CD1c-positive myeloid dendritic cell (primary cell): Measurements from ENCODE around the gene VWA2.

Experiments
- DNase-seq: peaks from one replicate; pipeline ENCODE4 v3.0.0-alpha.2; 2016; ENCODE audit errors: extremely low spot score

VWA2 gene

DNA sequence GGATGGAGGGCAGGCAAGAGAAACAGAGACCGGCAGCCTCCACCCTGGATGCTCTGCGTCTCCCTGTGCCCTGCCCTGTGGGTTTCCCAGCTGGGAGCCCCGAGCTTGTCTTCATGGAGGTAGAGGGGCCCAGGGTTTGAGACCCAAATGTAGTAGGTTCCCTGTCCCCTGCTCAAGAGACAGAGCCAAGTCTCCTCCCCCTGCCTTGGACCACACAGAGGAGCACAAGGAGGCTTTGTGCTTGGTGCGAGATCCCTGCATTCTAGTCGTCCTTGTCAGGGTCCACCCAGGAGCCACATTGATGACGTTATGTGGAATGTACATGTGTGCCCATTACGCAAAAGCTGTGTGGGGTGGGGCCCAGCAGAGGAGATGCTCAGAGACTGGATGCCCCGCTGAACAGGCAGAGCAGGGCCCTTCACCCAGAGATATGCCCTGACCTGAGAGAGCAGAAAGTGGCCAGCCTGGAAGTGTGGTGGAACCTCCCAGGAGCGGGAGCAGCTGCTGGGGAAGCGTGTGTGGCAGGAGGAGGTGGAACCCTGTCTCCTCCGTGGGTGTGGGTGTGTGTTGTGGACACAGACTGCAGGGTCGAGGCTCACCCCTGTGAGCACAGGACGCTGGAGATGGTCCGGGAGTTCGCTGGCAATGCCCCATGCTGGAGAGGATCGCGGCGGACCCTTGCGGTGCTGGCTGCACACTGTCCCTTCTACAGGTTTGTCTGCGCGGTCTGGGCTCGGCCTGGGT is 39.3 kb downstream of the VWA2 start:
- no peak for DNase-seq

DNA sequence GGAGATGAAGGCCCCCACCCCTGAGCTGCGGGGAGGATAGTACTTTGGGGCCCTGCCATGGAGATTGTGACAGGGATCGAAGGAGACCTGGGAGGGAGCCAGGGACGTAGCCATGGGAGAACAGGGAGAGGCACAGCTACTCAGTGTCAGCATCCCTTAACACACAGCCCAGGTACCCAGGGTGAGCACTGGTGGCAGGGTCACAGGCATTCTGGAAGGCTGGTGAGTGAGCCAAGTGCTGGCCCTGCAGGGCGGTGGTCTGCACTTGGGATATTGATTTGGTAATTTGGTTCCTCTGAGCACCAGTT is 39.8 kb downstream of the VWA2 start:
- DNase-seq: no peak

DNA sequence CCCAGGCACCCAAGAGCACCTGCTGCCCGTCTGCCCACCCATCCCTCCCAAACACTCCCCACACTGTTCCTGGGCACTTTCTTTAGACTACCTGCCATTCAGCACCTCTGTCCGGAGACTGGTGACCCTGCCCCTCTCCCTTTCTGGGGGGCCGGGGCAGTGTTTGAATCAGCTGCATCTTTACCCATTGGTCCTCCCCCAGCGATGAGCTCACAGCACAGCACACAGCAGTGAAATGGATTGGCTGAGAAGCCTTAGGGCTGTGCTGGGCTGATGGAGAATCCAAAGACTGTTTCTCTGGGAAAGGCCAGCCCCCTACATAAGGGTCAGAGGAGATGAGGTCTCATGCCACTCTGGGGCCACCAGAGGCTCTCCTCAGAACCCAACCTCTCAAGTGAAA is 40.2 kb downstream of the VWA2 start:
- no peak for DNase-seq

DNA sequence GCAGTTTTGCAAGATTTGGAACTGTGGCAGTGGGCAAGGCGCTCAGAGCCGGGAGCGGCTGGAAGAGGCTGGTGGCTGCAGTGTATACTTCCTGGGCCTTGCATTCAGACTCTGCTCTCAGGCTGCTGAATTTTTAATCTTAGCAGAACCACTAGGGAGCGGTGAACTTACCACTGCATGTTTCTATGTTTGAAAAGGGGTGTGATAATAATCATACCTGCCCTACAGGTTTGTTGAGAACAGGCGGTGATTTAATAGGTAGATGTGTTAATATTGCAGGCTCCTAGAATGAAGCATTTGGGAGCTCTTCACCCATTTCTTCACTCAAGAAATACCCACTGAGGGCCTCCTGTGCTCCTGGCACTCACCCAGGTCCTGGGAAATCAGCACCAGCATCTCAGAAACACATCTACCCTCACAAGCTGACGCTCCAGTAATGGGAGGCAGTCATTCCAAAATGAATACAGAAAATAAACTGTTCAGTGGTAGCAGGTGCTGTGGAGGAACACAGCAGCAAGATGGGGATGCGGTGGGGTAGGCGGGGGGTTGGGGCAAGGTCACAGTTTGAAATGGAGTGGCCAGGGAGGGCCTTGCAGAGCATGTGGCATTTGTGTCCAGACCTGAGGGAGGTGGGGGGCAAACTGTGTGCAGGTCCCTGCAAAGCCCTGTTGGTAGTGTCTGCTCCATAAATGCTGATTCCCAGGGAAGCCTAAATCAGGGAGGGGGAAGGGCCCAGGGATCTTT is 41.0 kb downstream of the VWA2 start:
- DNase-seq: no peak

DNA sequence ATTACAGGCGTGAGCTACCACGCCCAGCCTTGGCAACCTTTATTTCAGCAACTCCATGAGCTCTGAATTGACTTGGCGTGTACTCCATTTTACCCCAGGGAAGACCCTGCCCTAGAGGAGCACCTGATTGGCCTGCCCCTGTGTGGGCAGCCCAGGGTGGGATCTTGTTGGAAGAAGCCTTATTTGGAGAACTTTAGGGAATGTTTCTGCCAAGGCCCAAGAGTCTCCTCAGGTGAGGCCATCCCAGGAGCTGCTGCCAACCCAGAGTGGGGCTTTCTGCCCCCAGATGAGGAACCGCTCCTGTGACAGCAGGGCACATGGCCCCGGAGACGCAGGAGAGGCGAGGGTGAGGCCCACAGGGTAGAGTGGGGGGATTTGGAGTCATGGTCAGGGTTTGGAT is 42.0 kb downstream of the VWA2 start:
- no peak for DNase-seq

DNA sequence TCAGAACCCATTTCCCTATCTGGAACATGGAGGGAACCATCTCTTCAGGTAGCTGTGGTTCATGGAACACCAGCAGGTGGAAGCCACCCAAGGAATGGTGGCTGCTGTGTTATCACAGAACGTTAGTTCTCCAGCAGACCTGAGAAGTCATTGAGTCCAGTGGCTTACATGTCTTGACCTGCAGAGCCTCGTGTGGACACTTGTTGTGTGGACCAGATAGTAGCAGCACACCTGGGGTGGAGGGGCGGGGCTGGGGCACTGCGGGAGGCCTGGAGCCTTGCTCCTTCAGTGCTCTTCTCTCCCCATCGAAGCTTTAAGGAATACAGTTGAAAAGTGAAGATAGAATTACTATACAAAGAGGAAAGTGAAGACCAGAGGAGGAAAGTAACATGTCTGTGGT is 42.4 kb downstream of the VWA2 start:
- DNase-seq: no peak

DNA sequence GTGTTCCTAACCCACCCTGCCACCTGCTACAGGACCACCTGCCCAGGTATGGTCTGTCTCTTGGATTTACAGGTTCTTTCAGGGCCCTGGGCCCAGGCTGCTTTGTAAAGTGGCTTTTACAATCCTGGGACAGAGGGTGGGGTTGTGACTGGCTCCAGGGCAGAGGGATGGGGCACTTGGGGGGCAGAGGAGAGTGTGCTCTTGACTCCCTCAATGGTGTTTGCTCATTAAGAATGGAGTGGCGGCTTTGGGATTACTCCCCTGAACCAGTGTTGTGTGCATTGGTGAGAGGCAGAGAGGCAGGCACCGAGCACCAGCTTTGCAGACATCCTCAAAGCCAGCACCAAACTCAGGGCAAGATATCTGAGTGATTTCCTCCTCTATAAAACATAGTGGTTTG is 43.5 kb downstream of the VWA2 start:
- DNase-seq: no peak

DNA sequence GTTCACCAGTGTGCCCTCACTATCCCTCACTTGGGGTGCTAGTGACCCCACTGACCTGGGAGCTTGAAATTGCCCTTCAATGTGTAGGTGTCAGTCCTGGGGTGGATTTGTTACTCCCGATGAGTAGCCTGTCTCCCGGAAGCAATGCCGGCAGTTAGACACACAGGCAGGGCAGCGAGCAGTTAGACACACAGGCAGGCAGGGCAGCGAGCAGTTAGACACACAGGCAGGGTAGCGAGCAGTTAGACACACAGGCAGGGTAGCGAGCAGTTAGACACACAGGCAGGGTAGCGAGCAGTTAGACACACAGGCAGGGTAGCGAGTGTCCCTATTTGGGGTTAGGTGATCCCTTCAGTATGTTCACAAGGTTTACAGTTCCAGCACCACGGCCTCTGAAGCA is 44.0 kb downstream of the VWA2 start:
- DNase-seq: no peak

DNA sequence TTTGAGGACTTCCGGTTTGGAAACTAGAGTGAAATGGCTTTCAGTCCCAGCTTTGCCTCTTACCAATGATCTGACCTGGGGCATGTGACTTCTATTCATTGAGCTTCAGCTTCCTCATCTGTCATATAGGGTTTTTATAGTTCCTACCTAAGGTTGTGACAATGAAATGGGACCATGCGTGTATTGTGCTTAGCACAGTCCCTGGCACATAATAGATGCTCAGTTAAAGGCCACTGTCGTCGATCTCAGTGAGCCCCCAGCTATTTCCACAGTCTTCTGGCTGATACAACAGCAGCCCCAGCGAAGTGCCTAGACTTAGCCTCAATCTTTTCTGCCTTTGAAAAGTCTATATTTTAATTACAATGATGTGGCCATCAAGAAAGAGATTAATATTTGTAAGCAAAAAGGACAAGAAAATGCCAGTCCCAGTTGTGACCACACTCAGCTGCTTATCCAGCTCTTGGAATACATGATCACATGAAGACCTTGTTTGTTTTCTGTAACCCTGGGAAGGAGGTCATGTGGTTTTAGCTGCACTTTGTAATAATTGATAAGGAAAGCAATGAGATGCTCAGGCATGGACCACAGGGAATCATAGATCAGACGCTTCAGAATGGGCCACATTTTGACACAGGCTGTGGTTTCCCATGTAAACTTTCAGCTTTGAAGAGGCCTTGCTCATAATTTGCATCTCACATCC is 44.6 kb downstream of the VWA2 start:
- DNase-seq: no peak

DNA sequence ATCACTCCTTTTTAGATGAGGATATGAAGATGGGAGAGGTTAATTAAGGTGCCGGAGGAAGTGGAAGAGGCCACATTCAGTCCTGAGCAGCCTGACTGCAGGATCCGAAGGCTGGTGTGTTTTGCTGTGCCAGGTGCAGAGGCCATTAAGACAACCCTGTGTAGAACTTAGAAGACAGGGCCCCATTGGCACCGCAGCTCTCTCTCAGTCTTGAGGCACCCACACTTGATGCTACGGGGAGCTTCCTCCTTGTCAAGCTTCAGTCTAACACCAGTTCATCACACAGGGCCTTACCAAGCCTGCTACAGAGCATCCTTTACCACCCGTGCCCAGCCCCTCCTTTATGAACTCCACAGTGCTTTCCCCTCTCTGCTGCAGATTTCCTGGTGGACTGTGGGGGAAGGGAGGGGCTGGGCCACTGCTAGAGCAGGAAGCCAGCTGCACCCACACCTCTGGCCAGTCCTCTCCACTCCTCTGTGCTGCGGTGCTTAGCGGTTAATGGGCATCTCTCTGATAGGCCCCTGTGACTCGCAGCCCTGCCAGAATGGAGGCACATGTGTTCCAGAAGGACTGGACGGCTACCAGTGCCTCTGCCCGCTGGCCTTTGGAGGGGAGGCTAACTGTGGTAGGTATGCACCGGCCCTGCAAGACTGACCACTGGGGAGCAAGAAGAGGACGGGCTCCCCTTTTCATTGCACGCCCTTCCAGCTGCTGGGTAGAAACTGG is 45.5 kb downstream of the VWA2 start:
- no peak for DNase-seq

DNA sequence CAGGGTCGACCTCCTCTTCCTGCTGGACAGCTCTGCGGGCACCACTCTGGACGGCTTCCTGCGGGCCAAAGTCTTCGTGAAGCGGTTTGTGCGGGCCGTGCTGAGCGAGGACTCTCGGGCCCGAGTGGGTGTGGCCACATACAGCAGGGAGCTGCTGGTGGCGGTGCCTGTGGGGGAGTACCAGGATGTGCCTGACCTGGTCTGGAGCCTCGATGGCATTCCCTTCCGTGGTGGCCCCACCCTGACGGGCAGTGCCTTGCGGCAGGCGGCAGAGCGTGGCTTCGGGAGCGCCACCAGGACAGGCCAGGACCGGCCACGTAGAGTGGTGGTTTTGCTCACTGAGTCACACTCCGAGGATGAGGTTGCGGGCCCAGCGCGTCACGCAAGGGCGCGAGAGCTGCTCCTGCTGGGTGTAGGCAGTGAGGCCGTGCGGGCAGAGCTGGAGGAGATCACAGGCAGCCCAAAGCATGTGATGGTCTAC is 46.9 kb downstream of the VWA2 start:
- no peak for DNase-seq

DNA sequence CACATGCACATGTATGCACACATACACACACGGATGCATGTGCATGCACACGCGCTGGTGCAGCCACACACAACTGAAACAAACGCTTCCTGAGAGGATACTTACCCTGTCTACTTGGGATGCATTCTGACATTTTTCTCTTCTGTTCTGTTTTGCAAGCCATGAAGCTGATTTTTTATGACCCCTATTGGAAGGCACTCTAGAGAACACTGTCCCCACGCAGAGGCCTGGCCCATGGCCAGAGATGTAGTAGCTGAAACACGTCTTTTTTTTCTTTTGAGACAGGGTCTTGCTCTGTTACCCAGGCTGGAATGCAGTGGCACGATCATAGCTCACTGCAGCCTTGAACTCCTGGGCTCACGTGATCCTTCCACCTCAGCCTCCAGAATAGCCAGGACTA is 47.9 kb downstream of the VWA2 start:
- no peak for DNase-seq

DNA sequence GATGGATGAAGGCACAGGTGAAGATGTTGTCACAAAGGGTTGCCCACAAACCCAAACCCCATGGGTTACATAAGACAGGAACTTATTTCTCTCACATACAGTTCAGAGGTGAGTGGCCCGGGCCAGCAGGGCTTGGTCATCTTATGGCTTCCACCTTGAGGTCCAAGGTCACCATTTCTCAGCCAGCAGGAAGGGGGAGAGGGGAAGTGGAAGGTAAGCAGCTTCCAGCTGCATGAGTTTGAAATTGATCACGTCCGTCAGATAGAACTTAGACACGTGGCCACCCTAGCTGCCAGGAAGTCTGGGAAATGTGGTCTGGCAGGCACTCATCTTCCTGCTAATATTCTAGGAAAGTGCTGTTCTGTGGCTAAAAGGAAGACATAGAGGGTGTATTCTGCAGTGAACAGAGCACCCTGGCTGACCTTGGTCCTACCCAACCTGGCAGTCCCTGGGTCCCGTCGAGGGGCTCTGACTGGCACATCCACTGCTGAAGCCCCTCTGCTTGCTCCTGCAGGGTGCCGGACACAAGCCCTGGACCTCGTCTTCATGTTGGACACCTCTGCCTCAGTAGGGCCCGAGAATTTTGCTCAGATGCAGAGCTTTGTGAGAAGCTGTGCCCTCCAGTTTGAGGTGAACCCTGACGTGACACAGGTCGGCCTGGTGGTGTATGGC is 49.5 kb downstream of the VWA2 start:
- no peak for DNase-seq

DNA sequence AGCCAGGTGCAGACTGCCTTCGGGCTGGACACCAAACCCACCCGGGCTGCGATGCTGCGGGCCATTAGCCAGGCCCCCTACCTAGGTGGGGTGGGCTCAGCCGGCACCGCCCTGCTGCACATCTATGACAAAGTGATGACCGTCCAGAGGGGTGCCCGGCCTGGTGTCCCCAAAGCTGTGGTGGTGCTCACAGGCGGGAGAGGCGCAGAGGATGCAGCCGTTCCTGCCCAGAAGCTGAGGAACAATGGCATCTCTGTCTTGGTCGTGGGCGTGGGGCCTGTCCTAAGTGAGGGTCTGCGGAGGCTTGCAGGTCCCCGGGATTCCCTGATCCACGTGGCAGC is 50.0 kb downstream of the VWA2 start:
- DNase-seq: no peak

DNA sequence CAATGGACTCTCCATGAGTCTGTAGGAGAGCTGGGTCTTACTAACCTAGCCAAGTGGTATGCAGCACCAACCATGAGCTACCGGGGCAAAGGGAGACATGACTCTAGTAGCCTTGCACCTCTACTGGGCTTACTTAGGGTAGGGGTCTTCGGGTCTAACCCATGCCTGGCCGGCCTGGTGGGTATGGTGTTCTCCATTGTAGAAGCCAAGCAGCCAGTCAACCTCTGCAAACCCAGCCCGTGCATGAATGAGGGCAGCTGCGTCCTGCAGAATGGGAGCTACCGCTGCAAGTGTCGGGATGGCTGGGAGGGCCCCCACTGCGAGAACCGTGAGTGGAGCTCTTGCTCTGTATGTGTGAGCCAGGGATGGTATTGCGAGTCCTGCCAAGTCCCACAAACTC is 51.0 kb downstream of the VWA2 start:
- DNase-seq: no peak

DNA sequence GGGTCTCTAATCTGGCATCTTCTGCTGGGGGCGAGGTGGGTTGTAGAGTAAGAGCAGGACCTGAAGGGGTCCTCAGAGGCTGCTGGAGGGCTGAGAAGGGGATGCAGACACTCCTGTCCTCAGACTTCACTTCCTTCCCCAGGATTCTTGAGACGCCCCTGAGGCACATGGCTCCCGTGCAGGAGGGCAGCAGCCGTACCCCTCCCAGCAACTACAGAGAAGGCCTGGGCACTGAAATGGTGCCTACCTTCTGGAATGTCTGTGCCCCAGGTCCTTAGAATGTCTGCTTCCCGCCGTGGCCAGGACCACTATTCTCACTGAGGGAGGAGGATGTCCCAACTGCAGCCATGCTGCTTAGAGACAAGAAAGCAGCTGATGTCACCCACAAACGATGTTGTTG is 52.0 kb downstream of the VWA2 start:
- no peak for DNase-seq

DNA sequence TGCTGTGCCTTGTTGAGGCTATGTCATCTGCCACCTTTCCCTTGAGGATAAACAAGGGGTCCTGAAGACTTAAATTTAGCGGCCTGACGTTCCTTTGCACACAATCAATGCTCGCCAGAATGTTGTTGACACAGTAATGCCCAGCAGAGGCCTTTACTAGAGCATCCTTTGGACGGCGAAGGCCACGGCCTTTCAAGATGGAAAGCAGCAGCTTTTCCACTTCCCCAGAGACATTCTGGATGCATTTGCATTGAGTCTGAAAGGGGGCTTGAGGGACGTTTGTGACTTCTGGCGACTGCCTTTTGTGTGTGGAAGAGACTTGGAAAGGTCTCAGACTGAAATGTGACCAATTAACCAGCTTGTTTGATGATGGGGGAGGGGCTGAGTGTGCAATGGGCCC is 52.5 kb downstream of the VWA2 start:
- no peak for DNase-seq

DNA sequence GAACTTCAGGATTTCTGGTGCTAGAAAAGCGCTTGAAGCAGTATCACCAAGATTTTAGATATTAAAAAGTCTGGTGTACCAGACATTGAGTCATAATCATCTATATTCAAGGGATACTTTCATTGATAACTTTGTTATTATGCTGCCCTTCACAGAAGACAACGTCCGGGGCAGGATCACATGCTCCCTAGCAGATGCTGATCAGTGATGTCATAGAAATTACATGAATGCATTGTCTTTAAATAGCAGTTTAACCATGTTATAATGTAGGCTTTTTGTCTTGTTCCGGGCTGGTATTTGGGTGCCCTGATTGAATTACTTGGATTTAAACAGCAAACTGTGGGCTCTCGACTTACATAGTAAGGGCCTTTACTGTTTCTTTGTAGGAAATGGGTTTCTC is 54.0 kb downstream of the VWA2 start:
- no peak for DNase-seq

DNA sequence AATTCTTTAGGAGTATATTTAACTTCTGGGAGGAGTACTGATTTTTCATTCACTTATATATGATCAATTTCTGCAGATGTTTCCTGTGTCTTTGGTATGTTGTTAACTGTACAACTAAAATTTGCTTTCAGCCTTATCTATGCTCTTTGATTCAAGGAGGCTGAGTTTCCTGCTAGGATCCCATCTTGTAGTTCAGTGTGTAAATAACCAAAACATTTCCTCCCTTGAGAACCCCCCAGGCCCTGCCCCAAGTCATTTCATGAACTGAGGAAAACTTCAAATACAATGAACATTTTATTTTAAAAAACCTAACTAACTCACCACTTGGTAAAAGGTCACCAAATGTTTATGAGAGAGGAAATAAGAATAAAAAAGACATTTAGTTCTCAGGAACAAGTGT is 55.5 kb downstream of the VWA2 start:
- DNase-seq: no peak

DNA sequence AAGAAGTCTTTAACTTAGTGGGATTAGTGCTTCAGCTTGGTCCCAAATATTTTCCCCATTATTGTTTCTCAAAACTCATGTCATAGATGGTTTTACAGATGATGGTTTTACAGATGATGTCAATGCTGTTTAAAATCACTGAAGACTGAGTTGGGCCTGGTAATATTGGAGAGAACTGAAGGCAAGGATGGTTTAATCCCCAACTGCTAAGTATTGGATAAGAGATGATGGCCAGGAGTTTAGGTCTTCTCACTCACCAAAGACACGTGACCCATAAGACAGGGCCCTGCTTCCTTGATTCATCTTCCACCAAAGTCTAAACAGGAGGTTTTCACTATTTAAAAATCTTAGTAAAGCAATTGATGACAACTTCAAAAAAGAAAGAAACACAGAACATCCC is 56.3 kb downstream of the VWA2 start:
- DNase-seq: no peak

DNA sequence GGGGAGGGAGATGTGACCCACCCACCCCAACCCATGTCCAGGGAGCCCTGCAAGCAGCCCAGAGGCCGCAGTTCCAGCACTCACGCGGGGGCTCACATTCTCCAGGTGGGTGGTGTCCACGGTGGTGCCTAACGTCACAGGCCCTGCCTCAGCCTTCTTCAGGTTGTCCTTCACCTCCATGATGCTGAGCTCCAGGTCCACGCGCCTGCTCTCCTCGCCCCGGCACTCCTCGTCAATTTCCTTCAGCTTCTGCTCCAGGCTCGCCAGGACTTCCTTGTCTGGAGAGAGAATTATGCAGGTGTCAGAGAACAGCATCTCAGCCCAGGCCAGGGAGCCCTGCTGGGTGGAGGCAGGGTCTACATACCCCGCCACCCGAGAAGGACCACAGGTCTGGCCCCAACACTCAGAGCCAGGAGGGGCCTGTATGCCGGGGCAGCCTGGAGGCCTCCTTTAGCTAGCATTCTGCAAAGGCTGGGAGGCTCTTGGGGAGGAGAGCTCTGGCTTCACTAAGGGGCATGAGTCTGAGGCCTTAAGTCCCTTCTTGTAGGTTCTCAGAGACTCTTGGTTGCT is 58.2 kb downstream of the VWA2 start:
- no peak for DNase-seq
